Right atrium auricular region (tissue), 2 donors: Measurements from ENCODE around the gene UCMA. TPM values are rescaled to one million over a fixed set of nuclear protein-coding genes. Genes with fewer than 3 reads are reported as not detected.
A peak's percentile ranks its signal among the peaks of the same experiment; 100 is the strongest.

Experiments
- DNase-seq: peaks from one replicate; pipeline ENCODE4 v3.0.0-alpha.2; 2019; ENCODE audit warnings: low spot score
- H3K27ac ChIP-seq, 2 donors: fragments of 200-600 bp; sonication (generic); 1 replicate in 1 of 2; 2 replicates in 1 of 2; pipeline ENCODE4 v1.5.1; 2016 to 2019
- H3K27me3 ChIP-seq, 2 donors: fragments of 200-600 bp; sonication (generic); one replicate each; pipeline versions ENCODE4 v1.5.1 to v1.6.0; 2017 to 2019
- H3K36me3 ChIP-seq: fragments of 200-600 bp; sonication (generic); one replicate; pipeline ENCODE4 v1.5.1; 2016
- H3K4me1 ChIP-seq, 2 donors: fragments of 200-600 bp; sonication (generic); one replicate each; pipeline versions ENCODE4 v1.5.1 to v1.6.0; 2017 to 2019
- H3K4me3 ChIP-seq, 2 donors: fragments of 200-600 bp; sonication (generic); 1 replicate in 1 of 2; 2 replicates in 1 of 2; pipeline ENCODE4 v1.5.1; 2017 to 2019; ENCODE audit warnings: mild to moderate bottlenecking in 1 of 2, moderate library complexity in 1 of 2
- H3K9me3 ChIP-seq, 2 donors: fragments of 200-600 bp; sonication (generic); one replicate each; pipeline ENCODE4 v1.5.1; 2019
- CTCF ChIP-seq, 2 donors: fragments of 200-600 bp; sonication (generic); IDR thresholded peaks; one replicate each; pipeline ENCODE4 v1.5.1; 2019; ENCODE audit warnings: antibody characterized with exemption in 2 of 2
- total RNA-seq, 2 donors: library from RNA; depleted of rRNA; stranded (reverse); fragments of >200 nt; gene quantifications; one replicate each; pipeline ENCODE4 v1.1.0, GENCODE V29; 2016

UCMA gene
- total RNA-seq, 2 donors from 2014 or later, result not detected

GRCh38 chr10:13270877-13271551, 36.8 kb upstream of the UCMA start:
- Histone ChIP-seq H3K4me3 (no peak overlapping the region), H3K27me3 (no peaks in the 10 kb centered on the region), H3K36me3 (no peaks in the 10 kb centered on the region), H3K27ac (peak overlapping the region in 1 of 2 donors; percentile 29), H3K9me3 (no peaks in the 10 kb centered on the region), H3K4me1 (peaks cover 0 to 14% of the 10 kb centered on the region in 2 donors)
- TF ChIP-seq CTCF (IDR thresholded peaks at IDR 0.05), result no peak
- no peak for DNase-seq

GRCh38 chr10:13268841-13269240, 34.7 kb upstream of the UCMA start:
- no peak for DNase-seq
- no peaks in the 10 kb centered on the region for H3K36me3 ChIP-seq
- peaks cover 0 to 14% of the 10 kb centered on the region in 2 donors for H3K4me1 ChIP-seq
- TF ChIP-seq CTCF (IDR thresholded peaks at IDR 0.05), result no peak
- H3K27ac ChIP-seq, result no peak overlapping the region
- H3K9me3 ChIP-seq, result no peaks in the 10 kb centered on the region
- H3K4me3 ChIP-seq, result no peak overlapping the region
- no peaks in the 10 kb centered on the region for H3K27me3 ChIP-seq

GRCh38 chr10:13268310-13268709, 34.1 kb upstream of the UCMA start:
- DNase-seq, result no peak
- Histone ChIP-seq H3K27ac (no peak overlapping the region), H3K4me3 (no peak overlapping the region)

GRCh38 chr10:13263591-13263990, 29.4 kb upstream of the UCMA start:
- no peaks in the 10 kb centered on the region for H3K27me3 ChIP-seq
- no peaks in the 10 kb centered on the region for H3K9me3 ChIP-seq
- no peak overlapping the region for H3K4me3 ChIP-seq
- H3K4me1 ChIP-seq, result no peaks in the 10 kb centered on the region
- no peak for TF ChIP-seq CTCF (IDR thresholded peaks at IDR 0.05)
- H3K36me3 ChIP-seq, result no peaks in the 10 kb centered on the region
- no peak for DNase-seq
- no peak overlapping the region for H3K27ac ChIP-seq

More at GRCh38 chr10:13268310-13268709, 34.1 kb upstream of the UCMA start:
- Histone ChIP-seq H3K9me3 (no peaks in the 10 kb centered on the region), H3K36me3 (no peaks in the 10 kb centered on the region), H3K4me1 (peaks cover 0 to 14% of the 10 kb centered on the region in 2 donors), H3K27me3 (no peaks in the 10 kb centered on the region)
- no peak for TF ChIP-seq CTCF (IDR thresholded peaks at IDR 0.05)

GRCh38 chr10:13262433-13262832, 28.3 kb upstream of the UCMA start:
- Histone ChIP-seq H3K4me1 (no peaks in the 10 kb centered on the region), H3K36me3 (no peaks in the 10 kb centered on the region), H3K27me3 (no peaks in the 10 kb centered on the region), H3K4me3 (no peak overlapping the region), H3K9me3 (no peaks in the 10 kb centered on the region), H3K27ac (no peak overlapping the region)
- no peak for DNase-seq
- TF ChIP-seq CTCF (IDR thresholded peaks at IDR 0.05), result no peak

- TF ChIP-seq CTCF (IDR thresholded peaks at IDR 0.05), result no peak
- DNase-seq, result no peak
These were observed 23.5 kb upstream of the UCMA start for GRCh38 chr10:13257621-13258140.

More at GRCh38 chr10:13257621-13258140, 23.5 kb upstream of the UCMA start:
- H3K36me3 ChIP-seq, result no peaks in the 10 kb centered on the region
- H3K27ac ChIP-seq, result no peak overlapping the region
- H3K9me3 ChIP-seq, result no peaks in the 10 kb centered on the region
- H3K4me1 ChIP-seq, result no peaks in the 10 kb centered on the region
- no peak overlapping the region for H3K4me3 ChIP-seq
- H3K27me3 ChIP-seq, result no peaks in the 10 kb centered on the region
